K562 (cell line): ENCODE measurements around the gene SACM1L. TPM values are rescaled to one million over a fixed set of nuclear protein-coding genes. Genes with fewer than 3 reads are reported as not detected.
A peak's percentile ranks its signal among the peaks of the same experiment; 100 is the strongest.

Source experiments
- ATAC-seq: fragments of 200-7000 bp; cut with Tn5 transposase; 3 replicates; pipeline ENCODE4 v1.9.1; 2020; ENCODE audit warnings: moderate library complexity
- BruUV-seq: library from RNA; stranded (reverse); fragments of 400-500 nt; replicated peaks from 2 replicates; lab custom pipeline; 2021; lab: Mats Ljungman, UMichigan
- CTCF ChIA-PET: fragments of 300-600 bp; formaldehyde crosslinking; extraction: SDS; loops from one replicate; lab custom pipeline; 2021; ENCODE audit warnings: low intra/inter-chr PET ratio; lab: Yijun Ruan, JAX
- POLR2A ChIA-PET: fragments of 300-600, 350-650 bp; sonication (Branson Sonifier 250); formaldehyde crosslinking; extraction: SDS; loops from one replicate; lab custom pipeline; 2021; ENCODE audit warnings: antibody characterized with exemption, inconsistent platforms; lab: Yijun Ruan, JAX
- DNase-seq, 4 experiments: peaks; one replicate each; pipeline versions ENCODE4 v3.0.0 to v3.0.0-alpha.2; 2011 to 2018; ENCODE audit warnings: low spot score in 3 of 4, mixed read lengths in 3 of 4; ENCODE audit errors: extremely low read depth in 1 of 4
- FAIRE-seq: peaks from 2 replicates; lab custom pipeline; 2011; peaks lifted over from hg19 to GRCh38; lab: Jason Lieb, UNC
- H2AFZ ChIP-seq: 2 replicates; pipeline ENCODE4 v1.6.0; 2011; ENCODE audit warnings: low read depth, low read length, control low read depth, inconsistent platforms
- H3K27ac ChIP-seq: fragments of 200-600 bp; 3 replicates; pipeline ENCODE4 v1.8.0; 2011; ENCODE audit warnings: low read depth, mild to moderate bottlenecking, control low read depth, inconsistent platforms, low read length, moderate library complexity, mixed read lengths; ENCODE audit errors: extremely low read depth
- H3K27me3 ChIP-seq, 2 experiments: fragments of 300-600 bp in 1 of 2; 2 replicates in 1 of 2; 3 replicates in 1 of 2; pipeline versions ENCODE4 v1.6.0 to v1.8.0; 2011; ENCODE audit warnings: inconsistent platforms in 2 of 2, low read length in 2 of 2, mild to moderate bottlenecking in 1 of 2, mixed read lengths in 1 of 2, moderate library complexity in 1 of 2; ENCODE audit not compliant: control insufficient read depth in 2 of 2, insufficient read depth in 2 of 2
- H3K36me3 ChIP-seq: fragments of 300-600 bp; 3 replicates; pipeline ENCODE4 v1.8.0; 2011; ENCODE audit warnings: mild to moderate bottlenecking, low read length, inconsistent platforms; ENCODE audit not compliant: control insufficient read depth, insufficient read depth
- H3K4me1 ChIP-seq, 2 experiments: fragments of 200-600 bp in 1 of 2; replicated peaks in 1 of 2; 2 replicates in 1 of 2; 3 replicates in 1 of 2; pipeline versions ENCODE4 v1.5.1 to v1.8.0; 2011; ENCODE audit warnings: inconsistent platforms in 2 of 2, low read length in 2 of 2, mild to moderate bottlenecking in 1 of 2, mixed read lengths in 1 of 2, moderate library complexity in 1 of 2; ENCODE audit not compliant: control insufficient read depth in 2 of 2, insufficient read depth in 2 of 2
- H3K4me2 ChIP-seq: 2 replicates; pipeline ENCODE4 v1.6.1; 2011; ENCODE audit warnings: low read length, control low read depth, inconsistent platforms, mixed read lengths; ENCODE audit not compliant: insufficient read depth
- H3K4me3 ChIP-seq: fragments of 200-600 bp; sonication (generic), shearing (Covaris generic); 2 replicates; pipeline ENCODE4 v1.5.1; 2016; ENCODE audit warnings: control low read depth, inconsistent platforms
- H3K79me2 ChIP-seq: fragments of 200-600 bp; 3 replicates; pipeline ENCODE4 v1.8.0; 2011; ENCODE audit warnings: low read length, inconsistent platforms; ENCODE audit not compliant: control insufficient read depth, insufficient read depth
- H3K9ac ChIP-seq, 2 experiments: 2 replicates each; pipeline versions ENCODE4 v1.6.0 to v1.6.1; 2011; ENCODE audit warnings: low read depth in 2 of 2, low read length in 2 of 2, control low read depth in 1 of 2, inconsistent platforms in 1 of 2, mild to moderate bottlenecking in 1 of 2, mixed read lengths in 1 of 2; ENCODE audit not compliant: insufficient read depth in 1 of 2
- H3K9me1 ChIP-seq: one replicate; pipeline ENCODE4 v1.6.0; 2011; ENCODE audit warnings: inconsistent platforms, mild to moderate bottlenecking, low read length, moderate library complexity; ENCODE audit not compliant: control insufficient read depth, insufficient read depth
- H3K9me3 ChIP-seq: replicated peaks from 2 replicates; pipeline ENCODE4 v1.5.1; 2011; ENCODE audit warnings: low read depth, low read length, inconsistent platforms; ENCODE audit not compliant: control insufficient read depth, insufficient read depth
- H4K20me1 ChIP-seq: replicated peaks from 2 replicates; pipeline ENCODE4 v1.6.1; 2011; ENCODE audit warnings: low read length, inconsistent platforms, mixed read lengths; ENCODE audit not compliant: control insufficient read depth, insufficient read depth
- CBFA2T3 ChIP-seq: fragments of 450-650 bp; IDR thresholded peaks from 2 replicates; pipeline ENCODE4 v1.6.1; 2017
- CEBPG ChIP-seq, 3 experiments: fragments of 200-800 bp in 1 of 3; sonication (Bioruptor generic) in 1 of 3; sonication (generic) in 1 of 3; formaldehyde crosslinking in 1 of 3; IDR thresholded peaks in 2 of 3; conservative IDR thresholded peaks in 1 of 3; 2 replicates each; pipeline versions ENCODE4 v1.6.1 to v1.8.0; 2016 to 2022; ENCODE audit warnings: missing compliant biosample characterization in 2 of 3, missing genetic modification characterization in 2 of 3, mild to moderate bottlenecking in 1 of 3, missing genetic modification reagents in 1 of 3
- ELF1 ChIP-seq: fragments of 200-800 bp; sonication (Bioruptor generic); IDR thresholded peaks from 2 replicates; pipeline ENCODE4 v1.6.1; 2016; ENCODE audit warnings: missing genetic modification characterization, missing compliant biosample characterization
- HMG20B ChIP-seq: fragments of 250-450 bp; sonication (Bioruptor Pico); IDR thresholded peaks from 2 replicates; pipeline ENCODE4 v1.5.0; 2021; ENCODE audit warnings: mild to moderate bottlenecking
- HMGXB4 ChIP-seq: sonication (generic); formaldehyde crosslinking; IDR thresholded peaks from 2 replicates; pipeline ENCODE4 v1.8.1; 2023; ENCODE audit warnings: mild to moderate bottlenecking, missing genetic modification reagents
- RAD51 ChIP-seq: fragments of 450-650 bp; IDR thresholded peaks from 2 replicates; pipeline ENCODE4 v1.7.1; 2016; ENCODE audit warnings: low read depth, mild to moderate bottlenecking, borderline replicate concordance
- RBM15 ChIP-seq: fragments of 200-400 bp; formaldehyde crosslinking; IDR thresholded peaks from 2 replicates; pipeline ENCODE4 v1.6.1; 2018; ENCODE audit warnings: mild to moderate bottlenecking, low read length, moderate library complexity; ENCODE audit not compliant: insufficient read depth
- RBM39 ChIP-seq: fragments of 200-400 bp; formaldehyde crosslinking; optimal IDR thresholded peaks from 2 replicates; pipeline ENCODE3; 2018; ENCODE audit warnings: low read depth, low read length
- TSC22D4 ChIP-seq: fragments of 450-650 bp; IDR thresholded peaks from 2 replicates; pipeline ENCODE4 v1.6.1; 2016; ENCODE audit warnings: missing genetic modification characterization, missing biosample characterization, control low read depth
- USF2 ChIP-seq: sonication (generic); formaldehyde crosslinking; IDR thresholded peaks from 2 replicates; pipeline ENCODE4 v1.5.0; 2020; ENCODE audit warnings: missing genetic modification reagents
- ZC3H4 ChIP-seq: sonication (generic); formaldehyde crosslinking; IDR thresholded peaks from 2 replicates; pipeline ENCODE4 v1.9.0; 2021; ENCODE audit warnings: missing genetic modification reagents, borderline replicate concordance
- ZNF174 ChIP-seq: fragments of 250-450 bp; sonication (Bioruptor Pico); IDR thresholded peaks from 2 replicates; pipeline ENCODE4 v1.4.0; 2020; ENCODE audit warnings: mild to moderate bottlenecking
- ZNF444 ChIP-seq: fragments of 250-450 bp; sonication (Bioruptor Pico); IDR thresholded peaks from 2 replicates; pipeline ENCODE4 v1.4.0; 2020; ENCODE audit warnings: mild to moderate bottlenecking, moderate library complexity
- WGBS: fragments of 100-300 bp; shearing (Covaris generic); methylation state at CpG from one replicate; pipeline ENCODE4 v1.1.6; 2016; ENCODE audit warnings: low coverage, mixed read lengths; ENCODE audit not compliant: insufficient coverage; ENCODE audit errors: missing lambda C conversion rate; 5-methylcytosine and 5-hydroxymethylcytosine counted together
- in situ Hi-C: fragments of 300-500 bp; cut with MboI; formaldehyde crosslinking; loops from 4 replicates; pipeline ENCODE4 v1.15.0; 2018; ENCODE audit warnings: inconsistent platforms, mixed read lengths
- intact Hi-C: fragments of 100-400 bp; cut with micrococcal nuclease; formaldehyde crosslinking; loops from 2 replicates; pipeline ENCODE4 v1.14.2; 2022
- polyA plus RNA-seq, 8 experiments: library from polyadenylated mRNA; depleted of rRNA in 4 of 8; stranded (reverse) in 5 of 8; unstranded in 3 of 8; fragments of >200 nt; fragmentation: Nextera tagmentation in 2 of 8; fragmentation: Illumina TruSeq in 1 of 8; extraction: Ambion mirVana in 2 of 8; extraction: Trizol in 1 of 8; gene quantifications; 2 replicates each; pipeline versions ENCODE4 v1.2.1 to v1.2.3, GENCODE V29; 2011 to 2014; ENCODE audit warnings: inconsistent platforms in 1 of 8, missing spikeins in 1 of 8
- total RNA-seq, 7 experiments: library from RNA; depleted of rRNA in 6 of 7; stranded (reverse); fragments of >200 nt in 6 of 7; fragmentation: Illumina TruSeq in 2 of 7; extraction: Trizol in 2 of 7; gene quantifications; 2 replicates each; pipeline versions ENCODE4 v1.2.1 to v1.2.3, GENCODE V29; 2011 to 2021; ENCODE audit warnings: low replicate concordance in 1 of 7
- TF ChIP-seq, protein P1 (sequence below): sonication (generic); formaldehyde crosslinking; IDR thresholded peaks from 2 replicates; pipeline ENCODE4 v1.9.0; 2022; ENCODE audit warnings: mild to moderate bottlenecking, missing genetic modification reagents

The SACM1L gene
- total and polyA plus RNA-seq, 9 of the 15 experiments (the other 6 are each of a cell fraction or from before 2014, with no cell fraction given): 25.7 to 67.2 (median 40.3) TPM

- Histone ChIP-seq H3K9ac (no peak overlapping the region), H3K79me2 (no peaks in the 10 kb centered on the region), H3K9me3 (no peaks in the 10 kb centered on the region), H3K36me3 (no peaks in the 10 kb centered on the region), H3K4me2 (no peak overlapping the region), H3K27ac (no peak overlapping the region), H3K27me3 (peaks cover 38 to 73% of the 10 kb centered on the region in 2 experiments), H3K4me3 (no peak overlapping the region), H4K20me1 (no peaks in the 10 kb centered on the region; the same call in 1 of the 2 replicates), H3K9me1 (no peaks in the 10 kb centered on the region), H2AFZ (no peak overlapping the region), H3K4me1 (0 out of 5 replicates have a peak, but pooled peaks cover 0 to 3% of the 10 kb centered on the region in 2 experiments)
- ChIA-PET POLR2A (interaction anchor here (0.9 kb wide), 1 partner anchor 49 kb away, joined by 4 read pairs; no protein-coding TSS in a partner anchor), CTCF (no interaction called here)
- in situ Hi-C loops: no loop called here
- ATAC-seq (no peak), DNase-seq (no peak), FAIRE-seq (no peak)
- intact Hi-C loops: no loop called here
- WGBS: 2% methylated on average over 7 of the region's 7 CpGs
- TF ChIP-seq CBFA2T3 (peak; percentile 32), ELF1 (tag) (no peak), ZNF174 (no peak), TSC22D4 (tag) (no peak), RAD51 (peak; percentile 21; the same call in 1 of the 2 replicates), CEBPG (CRISPR knock-in tag; IDR thresholded peaks at IDR 0.05) (no peak), CEBPG (tag; conservative IDR thresholded peaks at IDR 0.05 in 1 of 2, IDR thresholded peaks at IDR 0.05 in 1 of 2) (peak in 1 of 2 experiments; percentile 56; a peak in 1 of 4 replicates), ZNF444 (CRISPR knock-in tag) (no peak), HMGXB4 (no peak), RBM15 (no peak), HMG20B (no peak), ZC3H4 (CRISPR knock-in tag) (no peak), RBM39 (no peak), USF2 (CRISPR knock-in tag) (peak; percentile 44)
- TF ChIP-seq, protein P1, sequence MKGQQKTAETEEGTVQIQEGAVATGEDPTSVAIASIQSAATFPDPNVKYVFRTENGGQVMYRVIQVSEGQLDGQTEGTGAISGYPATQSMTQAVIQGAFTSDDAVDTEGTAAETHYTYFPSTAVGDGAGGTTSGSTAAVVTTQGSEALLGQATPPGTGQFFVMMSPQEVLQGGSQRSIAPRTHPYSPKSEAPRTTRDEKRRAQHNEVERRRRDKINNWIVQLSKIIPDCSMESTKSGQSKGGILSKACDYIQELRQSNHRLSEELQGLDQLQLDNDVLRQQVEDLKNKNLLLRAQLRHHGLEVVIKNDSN (CRISPR knock-in tag): peak; percentile 45; the same call in 1 of the 2 replicates
- no TSS peak for BruUV-seq
Observed at GRCh38 chr3:45773714-45774449, 84.7 kb downstream of the SACM1L start.
